SK-N-SH (cell line): ENCODE measurements around the gene THOC2. TPM values are rescaled to one million over a fixed set of nuclear protein-coding genes. Genes with fewer than 3 reads are reported as not detected.

Experiments used
- CTCF ChIA-PET: fragments of 300-600, 350-600 bp; formaldehyde crosslinking; extraction: SDS; loops from one replicate; lab custom pipeline; 2021; lab: Yijun Ruan, JAX
- POLR2A ChIA-PET: fragments of 350-600 bp; sonication (Branson Sonifier 250); formaldehyde crosslinking; extraction: SDS; loops from one replicate; lab custom pipeline; 2020; ENCODE audit warnings: antibody characterized with exemption, inconsistent platforms; lab: Yijun Ruan, JAX
- DNase-seq: peaks from one replicate; pipeline ENCODE4 v3.0.0; 2012
- H2AFZ ChIP-seq: fragments of 200-600 bp; sonication (generic); 2 replicates; pipeline ENCODE4 v1.8.1; 2016; ENCODE audit warnings: antibody characterized with exemption, mild to moderate bottlenecking, low read depth
- H3F3A ChIP-seq: fragments of 200-600 bp; sonication (generic); replicated peaks from 2 replicates; pipeline ENCODE3; 2016; ENCODE audit warnings: antibody characterized with exemption, mild to moderate bottlenecking; ENCODE audit not compliant: insufficient read depth
- H3K27ac ChIP-seq, 2 experiments: fragments of 200-500 bp in 1 of 2; fragments of 200-600 bp in 1 of 2; sonication (Bioruptor generic) in 1 of 2; sonication (generic), shearing (Covaris generic) in 1 of 2; 2 replicates each; pipeline versions ENCODE4 v1.5.1 to v1.6.1; 2014 to 2016; ENCODE audit warnings: low read depth in 2 of 2, inconsistent platforms in 1 of 2, low read length in 1 of 2, mild to moderate bottlenecking in 1 of 2, mixed read lengths in 1 of 2
- H3K27me3 ChIP-seq: fragments of 200-600 bp; sonication (generic), shearing (Covaris generic); 2 replicates; pipeline ENCODE4 v1.6.1; 2016; ENCODE audit warnings: mixed run types; ENCODE audit not compliant: insufficient read depth
- H3K36me3 ChIP-seq, 2 experiments: fragments of 200-500 bp in 1 of 2; fragments of 200-600 bp in 1 of 2; sonication (Bioruptor generic) in 1 of 2; sonication (generic) in 1 of 2; replicated peaks in 1 of 2; 2 replicates each; pipeline versions ENCODE3 to v1.5.1; 2014 to 2016; ENCODE audit warnings: low read length in 1 of 2, mild to moderate bottlenecking in 1 of 2; ENCODE audit not compliant: insufficient read depth in 2 of 2, control insufficient read depth in 1 of 2
- H3K4me1 ChIP-seq, 2 experiments: fragments of 200-500 bp in 1 of 2; fragments of 200-600 bp in 1 of 2; sonication (Bioruptor generic) in 1 of 2; sonication (generic), shearing (Covaris generic) in 1 of 2; 2 replicates each; pipeline versions ENCODE4 v1.5.1 to v1.6.1; 2014 to 2016; ENCODE audit warnings: low read depth in 1 of 2, low read length in 1 of 2, mixed run types in 1 of 2; ENCODE audit not compliant: insufficient read depth in 2 of 2, control insufficient read depth in 1 of 2
- H3K4me2 ChIP-seq: fragments of 200-600 bp; sonication (generic), shearing (Covaris generic); 2 replicates; pipeline ENCODE4 v1.6.1; 2017; ENCODE audit warnings: mixed run types
- H3K4me3 ChIP-seq, 2 experiments: fragments of 200-500 bp in 1 of 2; fragments of 200-600 bp in 1 of 2; sonication (Bioruptor generic) in 1 of 2; sonication (generic), shearing (Covaris generic) in 1 of 2; 2 replicates each; pipeline versions ENCODE4 v1.5.1 to v1.8.1; 2014 to 2016; ENCODE audit warnings: low read depth in 2 of 2, inconsistent platforms in 1 of 2, low read length in 1 of 2, mild to moderate bottlenecking in 1 of 2, mixed read lengths in 1 of 2, moderate library complexity in 1 of 2
- H3K79me2 ChIP-seq: fragments of 200-600 bp; sonication (generic); 2 replicates; pipeline ENCODE4 v1.8.1; 2017; ENCODE audit warnings: mild to moderate bottlenecking; ENCODE audit not compliant: insufficient read depth
- H3K9ac ChIP-seq: fragments of 200-600 bp; sonication (generic); 2 replicates; pipeline ENCODE4 v1.6.1; 2017; ENCODE audit warnings: mixed run types
- H3K9me2 ChIP-seq: fragments of 200-600 bp; sonication (generic); 2 replicates; pipeline ENCODE4 v1.6.1; 2017; ENCODE audit warnings: mixed run types
- H3K9me3 ChIP-seq: fragments of 200-600 bp; sonication (generic); 2 replicates; pipeline ENCODE4 v1.6.1; 2017; ENCODE audit warnings: mixed run types, mild to moderate bottlenecking, moderate library complexity
- H4K20me1 ChIP-seq: fragments of 200-600 bp; sonication (generic); 2 replicates; pipeline ENCODE4 v1.6.1; 2017; ENCODE audit warnings: mild to moderate bottlenecking, mixed run types; ENCODE audit not compliant: insufficient read depth
- FOXM1 ChIP-seq: IDR thresholded peaks from 2 replicates; pipeline ENCODE4 v1.4.0; 2012; ENCODE audit warnings: low read depth, mild to moderate bottlenecking
- JUND ChIP-seq: IDR thresholded peaks from 2 replicates; pipeline ENCODE4 v1.4.0; 2012
- MEF2A ChIP-seq: IDR thresholded peaks from 2 replicates; pipeline ENCODE4 v1.4.0; 2012; ENCODE audit warnings: low read depth, borderline replicate concordance
- NRF1 ChIP-seq: IDR thresholded peaks from 2 replicates; pipeline ENCODE4 v1.6.1; 2012; ENCODE audit warnings: low read depth, mild to moderate bottlenecking, low read length
- PBX3 ChIP-seq: IDR thresholded peaks from 2 replicates; pipeline ENCODE4; 2012
- REST ChIP-seq: IDR thresholded peaks from 2 replicates; pipeline ENCODE4 v1.6.1; 2012; ENCODE audit warnings: mild to moderate bottlenecking, low read depth, low read length, moderate library complexity
- RFX5 ChIP-seq: IDR thresholded peaks from 2 replicates; pipeline ENCODE4 v1.6.1; 2012; ENCODE audit warnings: mild to moderate bottlenecking, improper control_type of control experiment, low read length
- RXRA ChIP-seq: IDR thresholded peaks from 2 replicates; pipeline ENCODE4 v1.4.0; 2012; ENCODE audit warnings: low read depth, mild to moderate bottlenecking, borderline replicate concordance
- SMC3 ChIP-seq: IDR thresholded peaks from 2 replicates; pipeline ENCODE4 v1.6.1; 2012; ENCODE audit warnings: low read depth, low read length, improper control_type of control experiment
- TEAD4 ChIP-seq: IDR thresholded peaks from 2 replicates; pipeline ENCODE4 v1.4.0; 2012; ENCODE audit warnings: mild to moderate bottlenecking, borderline replicate concordance; ENCODE audit not compliant: insufficient read depth
- USF1 ChIP-seq: IDR thresholded peaks from 2 replicates; pipeline ENCODE4 v1.4.0; 2012; ENCODE audit warnings: low read depth, borderline replicate concordance
- WGBS: methylation state at CpG from one replicate; pipeline ENCODE4 v1.1.6; 2017; ENCODE audit warnings: low lambda C conversion rate; 5-methylcytosine and 5-hydroxymethylcytosine counted together
- polyA plus RNA-seq, 3 experiments: library from polyadenylated mRNA; depleted of rRNA; stranded (reverse); fragments of >200 nt; gene quantifications; 2 replicates each; pipeline ENCODE4 v1.2.3, GENCODE V29; 2012
- TF ChIP-seq, protein P1 (sequence below): IDR thresholded peaks from 2 replicates; pipeline ENCODE4 v1.4.0; 2012; ENCODE audit warnings: low read depth, borderline replicate concordance
- TF ChIP-seq, protein P2 (sequence below): fragments of 150-350 bp; IDR thresholded peaks from 2 replicates; pipeline ENCODE4 v1.6.1; 2017; ENCODE audit warnings: antibody characterized with exemption, low read length, low read depth, borderline replicate concordance
- TF ChIP-seq, protein P3 (sequence below): IDR thresholded peaks from 2 replicates; pipeline ENCODE4 v1.4.0; 2012; ENCODE audit warnings: low read depth

THOC2 gene
- polyA plus RNA-seq, 1 of the 3 experiments (the other 2 are of a cell fraction): 26.7 TPM

GRCh38 chrX:123685232-123685631, 47.6 kb downstream of the THOC2 start:
- DNase-seq: no peak
- H3K36me3 ChIP-seq: peaks cover 3 to 11% of the 10 kb centered on the region in 2 experiments
- no peak overlapping the region for H3K9ac ChIP-seq
- no peaks in the 10 kb centered on the region for H3K9me2 ChIP-seq
- no peak overlapping the region for H2AFZ ChIP-seq
- H3F3A ChIP-seq: no peaks in the 10 kb centered on the region
- POLR2A ChIA-PET: no interaction called here
- no peaks in the 10 kb centered on the region for H3K27me3 ChIP-seq
- no peaks in the 10 kb centered on the region for H4K20me1 ChIP-seq
- no peaks in the 10 kb centered on the region for H3K9me3 ChIP-seq
- WGBS: 32% methylated on average over 1 of the region's 1 CpG
- H3K79me2 ChIP-seq: no peaks in the 10 kb centered on the region
- H3K4me3 ChIP-seq: no peak overlapping the region
- H3K4me2 ChIP-seq: no peak overlapping the region
- H3K27ac ChIP-seq: no peak overlapping the region
- CTCF ChIA-PET: no interaction called here
- no peaks in the 10 kb centered on the region for H3K4me1 ChIP-seq
- TF ChIP-seq FOXM1 (no peak), USF1 (no peak), MEF2A (no peak), REST (no peak), SMC3 (no peak), PBX3 (no peak), JUND (no peak), NRF1 (no peak), RFX5 (no peak), TEAD4 (no peak), RXRA (no peak)
- TF ChIP-seq, protein P1, sequence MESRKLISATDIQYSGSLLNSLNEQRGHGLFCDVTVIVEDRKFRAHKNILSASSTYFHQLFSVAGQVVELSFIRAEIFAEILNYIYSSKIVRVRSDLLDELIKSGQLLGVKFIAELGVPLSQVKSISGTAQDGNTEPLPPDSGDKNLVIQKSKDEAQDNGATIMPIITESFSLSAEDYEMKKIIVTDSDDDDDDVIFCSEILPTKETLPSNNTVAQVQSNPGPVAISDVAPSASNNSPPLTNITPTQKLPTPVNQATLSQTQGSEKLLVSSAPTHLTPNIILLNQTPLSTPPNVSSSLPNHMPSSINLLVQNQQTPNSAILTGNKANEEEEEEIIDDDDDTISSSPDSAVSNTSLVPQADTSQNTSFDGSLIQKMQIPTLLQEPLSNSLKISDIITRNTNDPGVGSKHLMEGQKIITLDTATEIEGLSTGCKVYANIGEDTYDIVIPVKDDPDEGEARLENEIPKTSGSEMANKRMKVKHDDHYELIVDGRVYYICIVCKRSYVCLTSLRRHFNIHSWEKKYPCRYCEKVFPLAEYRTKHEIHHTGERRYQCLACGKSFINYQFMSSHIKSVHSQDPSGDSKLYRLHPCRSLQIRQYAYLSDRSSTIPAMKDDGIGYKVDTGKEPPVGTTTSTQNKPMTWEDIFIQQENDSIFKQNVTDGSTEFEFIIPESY: no peak
- TF ChIP-seq, protein P2, sequence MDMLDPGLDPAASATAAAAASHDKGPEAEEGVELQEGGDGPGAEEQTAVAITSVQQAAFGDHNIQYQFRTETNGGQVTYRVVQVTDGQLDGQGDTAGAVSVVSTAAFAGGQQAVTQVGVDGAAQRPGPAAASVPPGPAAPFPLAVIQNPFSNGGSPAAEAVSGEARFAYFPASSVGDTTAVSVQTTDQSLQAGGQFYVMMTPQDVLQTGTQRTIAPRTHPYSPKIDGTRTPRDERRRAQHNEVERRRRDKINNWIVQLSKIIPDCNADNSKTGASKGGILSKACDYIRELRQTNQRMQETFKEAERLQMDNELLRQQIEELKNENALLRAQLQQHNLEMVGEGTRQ: no peak
- TF ChIP-seq, protein P3, sequence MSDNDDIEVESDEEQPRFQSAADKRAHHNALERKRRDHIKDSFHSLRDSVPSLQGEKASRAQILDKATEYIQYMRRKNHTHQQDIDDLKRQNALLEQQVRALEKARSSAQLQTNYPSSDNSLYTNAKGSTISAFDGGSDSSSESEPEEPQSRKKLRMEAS: no peak
- TF ChIP-seq, all 33 proteins: peak for 0
